ENCODE measurements around the gene KCNK17.

GRCh38 chr6:39274471-39274870, 39.7 kb downstream of the KCNK17 start:
- TF ChIP-seq POLR2AphosphoS5 (IDR thresholded peaks at IDR 0.05) = no peak
- TF ChIP-seq CTCF (IDR thresholded peaks at IDR 0.05) = no peak
- TF ChIP-seq POLR2A (IDR thresholded peaks at IDR 0.05) = no peak

All from stomach (tissue), 4 donors.